KBM-7 (cell line): Measurements from ENCODE around the gene CACNG3.
"Not testable (repeated sequence)": the region's sequence is repeated elsewhere in the genome, so short reads cannot be mapped to it uniquely, and the experiment has no call there.

Source experiments
- DNase-seq: peaks from one replicate; pipeline ENCODE4 v3.0.0-alpha.2; 2015
- in situ Hi-C: fragments of 300-500 bp; cut with MboI; formaldehyde crosslinking; loops from 2 replicates; pipeline ENCODE4 v1.14.3; 2020; ENCODE audit warnings: low sequenced_read_pairs, low pct_unique_long_range_greater_than_20kb, mixed read lengths

CACNG3 gene

DNA sequence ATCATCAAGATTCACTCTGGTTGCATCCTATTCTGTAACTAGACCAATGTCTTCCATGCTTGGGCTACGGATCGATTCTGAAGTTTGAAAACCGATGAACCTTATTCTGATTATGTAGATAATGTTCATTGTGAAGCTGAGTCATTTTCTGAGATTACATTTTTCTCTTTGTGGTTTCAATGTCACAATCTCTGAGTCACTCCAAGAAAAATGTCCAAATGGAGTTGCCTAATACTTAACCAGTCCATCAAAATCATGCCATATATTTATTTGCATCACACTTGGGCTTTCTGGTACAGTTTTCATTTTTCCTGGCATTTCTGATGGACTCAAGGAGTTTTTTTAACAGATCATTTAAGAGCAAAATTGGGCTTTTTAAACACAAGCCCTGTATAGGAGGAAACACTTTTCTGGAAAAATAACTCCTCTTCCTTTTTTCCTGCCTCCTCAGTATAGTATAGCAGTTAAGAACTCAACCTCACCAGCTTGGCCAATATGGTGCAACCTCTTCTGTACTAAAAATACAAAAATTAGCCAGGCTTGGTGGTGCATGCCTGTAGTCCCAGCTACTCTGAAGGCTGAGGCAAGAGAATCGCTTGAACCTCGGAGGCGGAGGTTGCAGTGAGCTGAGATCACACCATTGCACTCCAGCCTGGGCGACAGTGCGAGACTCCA lies 17.5 kb downstream of the CACNG3 start:
- no peak for DNase-seq
- in situ Hi-C loops, result no loop called here

DNA sequence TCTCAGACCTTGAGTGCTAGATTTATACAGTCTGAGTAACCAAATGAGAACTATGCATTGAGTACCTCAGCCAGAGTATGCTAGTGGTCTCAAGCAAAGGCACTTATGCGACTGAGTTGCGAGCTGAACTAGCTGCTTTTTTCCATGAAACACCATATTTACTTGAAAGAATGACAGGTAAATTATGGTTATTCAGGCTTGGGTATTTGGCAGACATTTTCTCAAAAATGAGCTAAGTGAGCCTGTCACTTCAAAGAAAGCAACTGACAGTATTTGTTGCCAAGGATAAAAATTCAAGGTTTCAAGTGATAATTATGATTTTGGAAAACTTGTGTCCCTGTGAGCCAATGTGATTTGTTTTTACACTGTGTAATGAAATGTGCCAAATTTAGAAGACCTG lies 19.3 kb downstream of the CACNG3 start:
- DNase-seq, result no peak
- in situ Hi-C loops, result no loop called here

DNA sequence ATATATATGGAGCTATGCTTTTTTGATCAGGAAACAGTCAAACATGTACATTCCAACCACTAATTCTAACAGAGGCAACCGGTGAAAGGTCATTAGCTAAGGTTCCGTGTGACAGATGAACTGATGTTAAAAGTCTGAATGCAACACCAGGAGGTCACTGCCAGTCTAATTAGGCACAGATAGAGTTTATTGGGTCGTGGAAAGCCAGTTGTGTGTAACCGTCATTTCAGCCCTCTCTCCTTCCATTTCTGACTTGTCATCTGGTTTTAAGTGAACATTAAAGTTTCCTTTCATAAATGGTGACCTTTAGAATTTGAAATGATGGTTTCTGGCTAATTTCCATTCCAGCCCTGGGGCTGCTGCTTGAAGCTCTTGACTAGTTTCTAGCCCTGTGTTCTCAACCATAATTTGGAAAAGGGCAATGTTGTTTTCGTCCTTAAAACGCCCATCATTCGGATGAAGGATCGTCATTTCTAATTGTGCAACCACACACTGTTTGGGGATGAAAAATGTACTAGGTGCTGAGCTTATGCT lies 23.9 kb downstream of the CACNG3 start:
- in situ Hi-C loops, result no loop called here
- DNase-seq, result no peak

DNA sequence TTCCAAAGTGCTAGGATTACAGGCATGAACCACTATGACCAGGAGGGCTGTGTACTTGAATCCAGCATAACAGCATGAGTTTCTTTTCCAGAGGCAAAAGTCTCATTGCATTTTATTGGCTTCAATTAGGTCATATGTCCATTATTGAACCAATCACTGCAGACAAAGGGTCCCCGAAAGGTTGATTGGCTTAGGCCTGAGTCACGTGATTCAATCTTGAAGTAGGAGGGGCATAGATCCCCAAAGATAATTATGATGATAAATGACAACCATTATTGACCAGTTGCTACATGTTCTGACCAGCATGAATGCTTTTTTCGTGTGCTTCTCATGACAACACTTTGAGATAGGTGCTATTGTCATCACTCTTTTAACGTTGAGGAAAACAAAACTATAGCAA lies 25.3 kb downstream of the CACNG3 start:
- DNase-seq, result no peak
- in situ Hi-C loops, result no loop called here

DNA sequence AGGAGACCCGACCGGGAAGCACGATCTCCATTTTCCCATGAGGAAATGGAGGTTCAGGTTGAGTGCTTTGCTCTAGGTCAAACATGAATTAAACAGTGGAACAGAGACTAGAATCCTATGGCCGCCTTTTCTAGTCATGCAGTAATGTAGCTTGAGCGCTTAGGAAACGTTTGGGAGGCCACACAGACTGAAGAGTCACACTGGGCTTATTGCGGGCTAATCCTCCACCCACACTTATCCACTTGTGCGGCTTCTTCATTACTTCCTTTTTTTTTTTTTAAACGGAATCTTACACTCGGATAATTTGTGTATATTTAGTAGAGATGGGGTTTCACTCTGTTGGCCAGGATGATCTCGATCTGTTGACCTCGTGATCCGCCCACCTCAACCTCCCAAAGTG lies 26.0 kb downstream of the CACNG3 start:
- DNase-seq, result peak; percentile 31
- in situ Hi-C loops, result no loop called here

DNA sequence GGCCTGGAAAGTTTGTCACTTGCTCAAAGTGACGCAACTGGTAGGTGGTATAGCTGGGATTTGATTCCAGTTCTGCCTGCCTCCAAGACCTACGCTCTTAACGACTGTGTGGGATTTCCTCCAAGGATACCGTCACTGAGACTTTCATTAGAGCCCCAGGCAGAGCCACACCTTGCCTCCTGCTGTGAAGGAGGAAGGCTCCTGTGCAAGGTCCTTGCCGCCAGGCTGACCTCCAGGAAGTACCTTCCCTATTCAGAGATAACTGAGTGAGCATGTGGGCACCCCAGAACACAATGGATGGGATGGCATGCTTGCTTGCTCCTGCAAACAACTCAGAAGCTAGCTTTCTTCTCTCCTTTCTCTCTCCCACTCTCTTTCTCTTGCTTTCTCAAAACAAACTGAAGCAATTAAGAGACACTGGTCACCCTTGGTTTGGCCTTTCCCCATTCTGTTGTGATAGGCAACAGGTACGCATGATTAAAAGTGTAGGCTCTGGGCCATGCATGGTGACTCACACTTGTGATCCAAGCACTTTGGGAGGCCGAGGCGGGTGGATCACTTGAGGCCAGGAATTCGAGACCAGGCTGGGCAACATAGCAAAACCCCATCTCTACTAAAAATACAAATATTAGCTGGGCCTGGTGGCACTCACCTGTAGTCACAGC lies 30.7 kb downstream of the CACNG3 start:
- DNase-seq, result no peak
- in situ Hi-C loops, result no loop called here

DNA sequence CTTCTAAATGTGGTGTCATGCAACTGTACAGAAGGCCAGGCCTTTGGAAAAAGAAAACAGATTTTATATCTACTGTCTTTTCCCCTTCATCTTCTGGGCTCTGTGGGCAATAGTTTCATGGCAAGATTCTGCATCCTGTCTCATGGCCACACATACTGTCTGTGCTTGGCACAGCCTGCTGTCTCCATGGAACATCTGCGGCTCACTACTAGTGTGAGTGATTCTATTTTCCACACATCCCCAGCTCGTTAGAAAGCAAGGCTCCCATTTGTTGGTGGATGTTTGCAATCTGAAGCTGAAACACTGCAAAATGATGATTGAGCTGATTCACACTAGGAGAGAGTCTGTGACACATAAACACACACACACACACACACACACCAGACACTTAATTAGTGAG lies 32.4 kb downstream of the CACNG3 start:
- in situ Hi-C loops, result no loop called here
- no peak for DNase-seq

DNA sequence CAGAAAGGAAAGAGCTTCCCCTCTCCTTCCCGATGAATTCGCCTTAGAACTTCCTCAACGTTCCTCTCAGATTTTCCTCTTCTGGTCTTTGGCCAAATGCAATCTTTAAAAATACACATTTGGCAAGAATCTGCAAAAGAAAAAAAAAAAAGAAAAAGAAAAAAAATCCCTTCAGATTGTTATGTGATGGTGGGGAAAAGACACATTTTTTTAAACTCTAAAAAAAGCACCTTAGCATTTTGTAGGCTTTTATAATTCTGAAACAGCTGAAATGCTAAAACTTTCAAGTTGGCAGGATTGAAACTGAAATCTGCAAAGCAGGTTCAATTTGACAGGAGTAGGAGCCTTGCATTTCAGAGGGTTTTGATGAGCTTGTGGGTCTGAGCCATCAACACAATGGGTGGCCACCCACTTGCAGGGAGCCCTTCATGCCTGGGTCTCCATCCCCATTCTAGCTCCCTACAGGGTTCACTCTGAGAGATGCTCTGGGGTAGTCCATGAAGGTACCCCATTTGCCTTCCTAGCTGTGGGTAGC lies 33.1 kb downstream of the CACNG3 start:
- no peak for DNase-seq
- in situ Hi-C loops, result no loop called here

DNA sequence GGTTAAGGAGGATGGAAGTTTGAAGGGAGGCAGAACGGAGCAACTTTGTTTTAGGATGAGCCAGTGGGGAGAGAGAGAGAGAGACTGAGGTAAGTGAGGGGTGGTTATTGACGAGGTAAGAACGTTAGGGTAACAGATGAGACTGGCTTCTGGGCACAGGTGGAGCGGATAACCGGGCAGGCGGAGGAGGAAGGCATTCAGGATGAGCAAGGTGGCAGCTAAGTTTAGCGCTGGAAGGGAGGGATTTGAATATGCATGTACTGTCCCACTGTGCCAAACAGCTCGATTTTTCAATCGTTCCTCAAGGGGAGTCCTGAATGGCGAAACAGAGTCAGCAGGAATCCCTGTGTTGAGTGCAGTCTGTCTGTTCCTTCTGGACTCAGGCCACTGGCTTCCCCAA lies 35.8 kb downstream of the CACNG3 start:
- in situ Hi-C loops, result no loop called here
- no peak for DNase-seq

DNA sequence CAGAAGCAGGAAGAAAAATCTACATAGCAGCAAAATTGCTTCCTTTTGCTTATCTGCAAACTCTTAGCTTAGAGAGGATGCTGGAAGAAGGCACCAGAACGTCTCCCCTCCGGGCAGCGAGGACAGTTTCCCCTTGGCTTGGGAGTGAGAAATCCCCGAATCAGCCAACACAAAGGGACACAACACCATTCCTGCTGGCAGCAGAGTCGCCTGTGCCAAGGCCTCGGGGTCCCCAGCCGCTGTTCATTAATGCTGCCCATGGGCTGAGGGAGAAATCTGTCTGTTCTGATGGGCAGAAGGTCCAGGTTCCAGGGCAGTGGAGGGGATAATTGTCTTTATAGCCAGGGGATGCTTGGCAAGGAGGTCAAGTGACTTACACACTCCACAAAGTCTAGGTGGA lies 38.0 kb downstream of the CACNG3 start:
- in situ Hi-C loops, result no loop called here

DNA sequence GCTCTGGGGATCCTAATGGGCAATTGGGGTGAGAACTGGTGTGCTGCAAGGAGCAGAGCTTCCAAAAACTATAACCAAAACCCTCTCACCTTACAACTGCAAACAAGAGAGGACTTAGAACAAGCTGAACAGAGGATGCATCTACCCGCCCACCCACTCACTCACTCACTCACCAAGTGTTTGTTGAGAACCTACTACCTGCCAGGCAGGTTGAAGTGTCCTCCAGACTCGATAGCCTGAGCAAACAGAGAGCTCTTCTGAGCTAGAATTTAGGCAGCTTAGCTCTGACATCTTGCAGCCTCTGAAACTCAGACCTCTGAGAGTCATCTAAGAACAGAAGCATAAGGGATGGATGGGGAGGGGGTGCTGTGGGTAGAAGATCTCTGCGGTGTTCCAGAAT lies 41.2 kb downstream of the CACNG3 start:
- DNase-seq, result no peak
- in situ Hi-C loops, result no loop called here

More for the DNA sequence above, 38.0 kb downstream of the CACNG3 start:
- no peak for DNase-seq

DNA sequence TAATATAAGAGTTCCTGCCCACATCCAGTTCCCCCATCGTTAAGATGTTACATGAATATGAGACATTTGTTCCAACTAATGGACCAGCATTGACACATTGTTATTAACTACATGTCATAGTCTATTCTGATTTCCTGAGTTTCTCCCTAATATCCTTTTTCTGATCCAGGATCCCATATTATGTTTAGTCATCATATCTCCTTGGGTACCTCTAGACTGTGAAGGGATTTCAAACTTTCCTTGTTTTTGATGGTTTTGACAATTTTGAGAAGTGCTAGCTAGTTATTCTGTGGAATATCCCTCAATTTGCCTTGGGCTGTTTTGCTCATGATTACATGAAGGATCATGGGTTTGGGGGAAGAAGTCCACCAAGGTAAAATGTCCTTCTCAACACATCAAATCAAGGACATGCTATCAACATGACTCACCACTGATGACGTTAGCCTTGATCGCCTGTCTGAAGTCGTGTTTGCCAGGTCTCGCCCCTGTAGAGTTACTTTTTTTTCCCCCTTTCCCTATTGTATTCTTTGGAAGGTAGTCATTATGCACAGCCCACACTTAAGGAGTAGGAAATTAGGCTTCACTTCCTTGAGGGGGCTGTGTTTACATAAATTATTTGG lies 42.5 kb downstream of the CACNG3 start:
- DNase-seq, result no peak
- in situ Hi-C loops, result no loop called here

DNA sequence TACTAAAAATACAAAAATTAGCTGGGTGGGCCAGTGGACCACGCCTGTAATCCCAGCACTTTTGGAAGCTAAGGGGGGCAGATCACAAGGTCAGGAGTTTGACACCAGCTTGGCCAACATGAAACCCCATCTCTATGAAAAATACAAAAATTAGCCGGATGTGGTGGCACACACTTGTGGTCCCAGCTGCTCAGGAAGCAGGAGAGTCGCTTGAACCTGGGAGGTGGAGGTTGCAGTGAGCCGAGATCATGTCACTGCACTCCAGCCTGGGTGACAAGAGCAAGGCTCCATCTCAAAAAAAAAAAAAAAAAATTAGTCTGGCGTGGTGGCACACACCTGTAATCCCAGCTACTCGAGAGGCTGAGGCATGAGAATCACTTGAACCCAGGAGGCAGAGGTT lies 44.6 kb downstream of the CACNG3 start:
- in situ Hi-C loops, DNase-seq: not testable (repeated sequence)

DNA sequence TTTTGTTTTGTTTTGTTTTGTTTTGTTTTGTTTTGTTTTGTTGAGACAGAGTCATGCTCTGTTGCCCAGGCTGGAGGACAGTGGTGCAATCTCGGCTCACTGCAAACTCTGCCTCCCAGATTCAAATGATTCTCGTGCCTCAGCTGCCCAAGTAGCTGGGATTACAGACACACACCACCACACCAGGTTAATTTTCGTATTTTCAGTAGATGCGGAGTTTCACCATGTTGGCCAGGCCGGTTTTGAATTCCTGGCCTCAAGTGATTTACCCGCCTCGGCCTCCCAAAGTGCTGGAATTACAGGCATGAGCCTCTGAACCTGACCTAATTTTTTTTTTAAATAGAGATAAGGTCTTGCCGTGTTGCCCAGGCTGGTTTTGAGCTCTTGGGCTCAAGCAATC lies 46.5 kb downstream of the CACNG3 start:
- in situ Hi-C loops, result no loop called here
- DNase-seq, result no peak

DNA sequence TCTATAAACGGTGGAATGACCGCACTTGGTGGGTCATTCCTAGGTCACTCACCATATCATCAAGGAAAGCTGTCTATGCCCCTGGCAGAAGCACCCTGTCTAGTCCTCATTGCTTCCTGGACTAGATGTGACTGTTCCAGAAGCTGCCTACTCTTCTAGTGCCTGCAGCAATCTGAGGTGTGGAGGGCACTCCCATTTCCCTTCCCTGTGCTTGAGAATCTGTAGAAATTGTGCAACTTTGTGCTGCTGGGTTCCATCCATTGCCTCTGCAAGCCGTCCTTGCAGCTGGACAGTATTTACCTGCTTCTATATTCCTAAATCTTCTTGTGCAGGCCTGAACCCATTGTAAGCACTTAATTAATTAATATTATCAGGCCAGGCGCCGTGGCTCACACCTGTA lies 52.1 kb downstream of the CACNG3 start:
- DNase-seq, result no peak
- in situ Hi-C loops, result no loop called here

DNA sequence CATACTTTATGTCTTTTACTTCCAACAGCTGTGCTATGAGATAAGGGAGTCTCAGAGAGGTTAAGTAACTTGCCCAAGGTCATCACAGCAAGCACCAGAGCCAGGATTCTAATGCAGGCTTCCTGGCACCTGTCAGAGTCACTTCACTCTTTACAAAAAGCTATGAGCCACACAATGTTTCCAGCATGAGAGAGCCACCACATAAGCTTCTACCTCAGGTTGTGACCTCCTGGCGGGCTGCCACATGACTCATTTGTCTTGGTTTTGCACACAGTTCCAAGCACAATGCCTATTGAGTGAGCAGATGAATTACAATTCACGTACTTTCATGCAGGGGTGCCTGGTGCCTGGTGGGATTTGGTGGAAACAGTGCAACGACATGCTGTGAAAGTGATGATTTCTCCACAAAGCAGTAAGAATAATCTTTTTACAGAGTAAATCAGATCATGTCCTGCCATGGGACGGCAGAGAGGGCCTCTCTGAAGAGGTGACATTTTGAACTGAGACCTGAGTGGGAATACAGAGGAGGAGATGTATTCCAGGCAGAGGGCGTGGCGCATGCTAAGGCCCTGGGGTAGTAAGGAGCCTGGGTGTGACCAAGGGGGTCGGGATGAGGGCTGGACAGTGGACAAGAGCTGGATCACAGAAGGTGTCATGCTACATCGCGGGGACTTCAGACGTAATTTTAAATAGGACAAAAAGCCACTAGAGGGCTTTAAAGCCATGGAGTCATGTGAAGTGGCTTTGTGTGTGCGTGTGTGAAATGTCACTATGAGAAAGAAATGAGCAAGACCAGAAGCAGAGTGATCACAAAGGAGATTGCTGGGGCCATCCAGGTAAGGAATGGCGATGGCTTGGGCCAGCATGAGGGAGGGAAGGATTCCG lies 53.4 kb downstream of the CACNG3 start:
- in situ Hi-C loops, result no loop called here
- DNase-seq, result no peak

DNA sequence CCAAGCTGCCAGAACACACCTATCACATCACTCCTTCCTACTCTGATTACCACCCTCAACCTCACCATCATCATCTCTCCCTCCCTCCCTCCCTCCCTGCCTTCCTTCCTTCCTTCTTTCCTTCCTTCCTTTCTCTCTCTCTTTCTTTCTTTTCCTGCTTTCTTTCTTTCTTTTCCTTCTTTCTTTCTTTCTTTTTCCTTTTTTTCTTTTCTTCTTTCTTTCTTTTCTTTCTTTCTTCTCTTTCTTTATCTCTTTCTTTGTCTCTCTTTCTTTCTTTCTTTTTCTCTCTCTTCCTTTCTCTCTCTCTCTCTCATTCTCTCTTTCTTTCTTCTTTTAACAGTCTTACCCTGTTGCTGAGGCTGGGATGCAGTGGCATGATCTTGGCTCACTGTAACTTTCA lies 59.2 kb downstream of the CACNG3 start:
- in situ Hi-C loops, result no loop called here

DNA sequence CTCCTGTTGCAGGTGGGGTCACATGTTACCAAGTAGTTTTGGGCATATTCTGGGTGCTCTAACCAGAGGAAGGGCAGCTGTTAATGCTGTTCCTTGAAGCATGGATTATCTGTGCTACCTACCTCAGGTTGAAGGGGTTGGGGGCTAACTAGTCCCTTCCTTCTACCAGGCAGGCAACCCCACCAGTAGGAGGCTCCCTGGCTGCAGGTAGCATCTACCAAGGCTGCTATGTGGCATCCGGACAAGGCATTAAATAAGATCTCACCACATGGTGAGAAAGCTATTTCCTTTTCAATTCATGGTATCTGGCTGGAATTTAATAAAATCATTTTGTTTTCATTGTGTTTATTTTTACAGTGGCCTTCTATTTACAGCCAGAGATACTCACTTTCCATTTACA lies 62.5 kb downstream of the CACNG3 start:
- no peak for DNase-seq
- in situ Hi-C loops, result no loop called here

More for the DNA sequence above, 59.2 kb downstream of the CACNG3 start:
- DNase-seq, result no peak

DNA sequence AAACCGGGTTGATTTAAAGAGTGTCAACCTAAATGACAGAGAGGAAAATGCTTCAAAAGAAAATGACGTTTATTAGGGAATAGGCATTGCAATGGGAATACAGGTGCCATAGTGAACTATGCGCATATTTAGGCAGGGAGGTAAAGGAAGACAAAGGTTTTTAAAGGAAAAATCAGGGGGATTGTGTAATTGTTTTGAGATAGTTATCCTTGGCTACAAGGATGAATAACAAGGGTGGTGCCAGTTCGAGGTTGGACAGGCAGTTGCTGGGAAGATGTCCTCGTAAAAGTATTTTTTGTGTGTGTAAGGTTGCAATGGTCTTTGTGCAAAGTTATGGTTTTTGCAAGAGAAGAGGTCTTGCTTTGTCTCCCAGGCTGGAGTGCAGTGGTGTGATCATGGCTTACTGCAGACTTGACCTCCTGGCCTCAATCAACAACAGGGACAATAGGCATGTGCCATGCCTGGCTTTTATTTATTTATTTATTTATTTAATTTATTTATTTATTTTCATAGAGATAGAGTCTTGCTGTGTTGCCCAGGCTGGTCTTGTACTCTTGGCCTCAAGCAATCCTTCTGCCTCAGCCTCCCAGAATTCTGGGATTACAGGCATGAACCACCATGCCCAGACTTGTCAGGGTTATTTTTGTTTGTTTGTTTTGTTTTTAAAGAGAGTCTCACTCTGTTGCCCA lies 63.1 kb downstream of the CACNG3 start:
- no peak for DNase-seq
- in situ Hi-C loops, result no loop called here
